HepG2 (cell line): ENCODE data around the gene GDI1. TPM values are rescaled to one million over a fixed set of nuclear protein-coding genes. Genes with fewer than 3 reads are reported as not detected.
A peak's percentile ranks its signal among the peaks of the same experiment; 100 is the strongest.

ENCODE experiments used
- CBX1 ChIP-seq: IDR thresholded peaks from one replicate; pipeline ENCODE4 v1.6.1; 2016; ENCODE audit warnings: antibody characterized with exemption, low read depth
- FOXA1 ChIP-seq, 2 experiments: fragments of 450-650 bp in 1 of 2; sonication (generic) in 1 of 2; formaldehyde crosslinking in 1 of 2; IDR thresholded peaks; 2 replicates each; pipeline versions ENCODE4 v1.4.0 to v1.6.1; 2016 to 2020; ENCODE audit warnings: missing genetic modification reagents in 1 of 2
- FOXK2 ChIP-seq: fragments of 450-650 bp; IDR thresholded peaks from 2 replicates; pipeline ENCODE4 v1.6.1; 2016
- FOXO4 ChIP-seq: sonication (generic); formaldehyde crosslinking; conservative IDR thresholded peaks from 2 replicates; pipeline ENCODE4 v1.8.1; 2023; ENCODE audit warnings: missing genetic modification reagents
- HNRNPK ChIP-seq: fragments of 200-400 bp; formaldehyde crosslinking; IDR thresholded peaks from 2 replicates; pipeline ENCODE4 v1.6.1; 2018; ENCODE audit warnings: low read length, low read depth, moderate library complexity, mild to moderate bottlenecking; ENCODE audit not compliant: poor library complexity, severe bottlenecking
- HNRNPUL1 ChIP-seq: fragments of 200-400 bp; formaldehyde crosslinking; IDR thresholded peaks from 2 replicates; pipeline ENCODE4 v1.6.1; 2017; ENCODE audit warnings: low read depth, mild to moderate bottlenecking, low read length, moderate library complexity
- ISX ChIP-seq: sonication (generic); formaldehyde crosslinking; conservative IDR thresholded peaks from 2 replicates; pipeline ENCODE4 v1.5.0; 2020; ENCODE audit warnings: missing genetic modification reagents
- KAT2B ChIP-seq: fragments of 150-350 bp; IDR thresholded peaks from 2 replicates; pipeline ENCODE4 v1.6.1; 2014; ENCODE audit warnings: low read depth, low read length, borderline replicate concordance
- KLF12 ChIP-seq: sonication (generic); formaldehyde crosslinking; IDR thresholded peaks from 2 replicates; pipeline ENCODE4 v1.4.0; 2020; ENCODE audit warnings: missing genetic modification reagents, borderline replicate concordance
- KLF16 ChIP-seq, 2 experiments: sonication (generic) in 1 of 2; formaldehyde crosslinking in 1 of 2; IDR thresholded peaks; 2 replicates each; pipeline versions ENCODE4 v1.6.1 to v1.8.0; 2016 to 2023; ENCODE audit warnings: missing genetic modification reagents in 2 of 2, missing compliant biosample characterization in 1 of 2
- MAFG ChIP-seq: sonication (generic); formaldehyde crosslinking; IDR thresholded peaks from 2 replicates; pipeline ENCODE4 v1.5.1; 2020; ENCODE audit warnings: mild to moderate bottlenecking, missing genetic modification reagents
- MED1 ChIP-seq: sonication (generic); formaldehyde crosslinking; IDR thresholded peaks from 2 replicates; pipeline ENCODE4 v1.4.0; 2020; ENCODE audit warnings: missing genetic modification reagents
- PHF20 ChIP-seq: sonication (generic); formaldehyde crosslinking; IDR thresholded peaks from 2 replicates; pipeline ENCODE4 v1.5.0; 2020; ENCODE audit warnings: mild to moderate bottlenecking, missing genetic modification reagents
- POGZ ChIP-seq: sonication (generic); formaldehyde crosslinking; IDR thresholded peaks from 2 replicates; pipeline ENCODE4 v1.4.0; 2020; ENCODE audit warnings: mild to moderate bottlenecking, missing genetic modification reagents
- RCOR2 ChIP-seq: IDR thresholded peaks from 2 replicates; pipeline ENCODE4 v1.6.1; 2016; ENCODE audit warnings: missing biosample characterization, missing genetic modification reagents
- SIN3A ChIP-seq: IDR thresholded peaks from 2 replicates; pipeline ENCODE4 v1.6.1; 2011; ENCODE audit warnings: low read depth, mild to moderate bottlenecking, control low read depth, low read length, borderline replicate concordance
- SP1 ChIP-seq, 2 experiments: fragments of 450-650 bp in 1 of 2; sonication (generic) in 1 of 2; formaldehyde crosslinking in 1 of 2; IDR thresholded peaks; 2 replicates each; pipeline versions ENCODE4 v1.4.0 to v1.6.1; 2016 to 2020; ENCODE audit warnings: missing genetic modification reagents in 1 of 2
- U2AF1 ChIP-seq: fragments of 200-400 bp; formaldehyde crosslinking; optimal IDR thresholded peaks from 2 replicates; pipeline ENCODE3; 2017; ENCODE audit warnings: mild to moderate bottlenecking, low read depth, low read length
- ZNF3 ChIP-seq: IDR thresholded peaks from 2 replicates; pipeline ENCODE4 v1.7.0; 2017; ENCODE audit warnings: inconsistent platforms
- ZNF333 ChIP-seq: sonication (generic); formaldehyde crosslinking; IDR thresholded peaks from 2 replicates; pipeline ENCODE4 v1.4.0; 2020; ENCODE audit warnings: mild to moderate bottlenecking, missing genetic modification reagents, borderline replicate concordance
- ZNF501 ChIP-seq: sonication (generic); formaldehyde crosslinking; IDR thresholded peaks from 2 replicates; pipeline ENCODE4 v1.5.1; 2020; ENCODE audit warnings: mild to moderate bottlenecking, moderate library complexity, missing genetic modification reagents
- ZNF672 ChIP-seq: sonication (generic); formaldehyde crosslinking; IDR thresholded peaks from 2 replicates; pipeline ENCODE4 v1.8.1; 2022; ENCODE audit warnings: missing genetic modification reagents
- ZNF839 ChIP-seq: sonication (generic); formaldehyde crosslinking; IDR thresholded peaks from 2 replicates; pipeline ENCODE4 v1.4.0; 2020; ENCODE audit warnings: missing genetic modification reagents, mild to moderate bottlenecking, borderline replicate concordance
- ZNF850 ChIP-seq: sonication (generic); formaldehyde crosslinking; conservative IDR thresholded peaks from 2 replicates; pipeline ENCODE4 v1.9.0; 2021; ENCODE audit warnings: mild to moderate bottlenecking, missing genetic modification reagents
- ZSCAN20 ChIP-seq: sonication (generic); formaldehyde crosslinking; IDR thresholded peaks from 2 replicates; pipeline ENCODE4 v1.4.0; 2020; ENCODE audit warnings: missing genetic modification reagents, mild to moderate bottlenecking, borderline replicate concordance
- polyA plus RNA-seq, 8 experiments: library from polyadenylated mRNA; depleted of rRNA in 3 of 8; stranded (reverse) in 7 of 8; unstranded in 1 of 8; fragments of >200 nt; fragmentation: Illumina TruSeq in 4 of 8; extraction: Trizol in 4 of 8; gene quantifications; 2 replicates each; pipeline versions ENCODE4 v1.2.1 to v1.2.3, GENCODE V29; 2011 to 2016; ENCODE audit warnings: low read depth in 4 of 8, missing spikeins in 1 of 8, mixed read lengths in 1 of 8; ENCODE audit not compliant: insufficient read depth in 1 of 8
- total RNA-seq, 5 experiments: library from RNA; depleted of rRNA; stranded (reverse); fragments of >200 nt; fragmentation: Illumina TruSeq; extraction: Trizol; gene quantifications; 2 replicates each; pipeline ENCODE4 v1.2.3, GENCODE V29; 2016; ENCODE audit warnings: low read depth in 1 of 5
- TF ChIP-seq, protein P1 (sequence below): sonication (generic); formaldehyde crosslinking; IDR thresholded peaks from 2 replicates; pipeline ENCODE4 v1.5.0; 2020; ENCODE audit warnings: missing genetic modification reagents
- TF ChIP-seq, protein P2 (sequence below): sonication (generic); formaldehyde crosslinking; IDR thresholded peaks from 2 replicates; pipeline ENCODE4 v1.4.0; 2020; ENCODE audit warnings: mild to moderate bottlenecking, missing genetic modification reagents
- TF ChIP-seq, protein P3 (sequence below): sonication (generic); formaldehyde crosslinking; IDR thresholded peaks from 2 replicates; pipeline ENCODE4 v1.5.1; 2020; ENCODE audit warnings: missing genetic modification reagents, mild to moderate bottlenecking, borderline replicate concordance

GDI1 gene
- total and polyA plus RNA-seq, 2 of the 13 experiments (the other 11 are each of a cell fraction or from before 2014, with no cell fraction given) = 17.4 to 105 TPM

- TF ChIP-seq SP1 (IDR thresholded peaks at IDR 0.05) (no peak), SP1 (CRISPR knock-in tag; IDR thresholded peaks at IDR 0.05) (peak; percentile 61), PHF20 (peak; percentile 74), FOXA1 (IDR thresholded peaks at IDR 0.05) (no peak), FOXA1 (CRISPR knock-in tag; IDR thresholded peaks at IDR 0.05) (no peak), KLF16 (CRISPR knock-in tag; IDR thresholded peaks at IDR 0.05) (peak in 1 of 2 experiments; percentile 36; a peak in 1 of 4 replicates), FOXO4 (CRISPR knock-in tag) (no peak), ZNF850 (CRISPR knock-in tag) (no peak), POGZ (peak; percentile 87), MAFG (CRISPR knock-in tag) (no peak), ZNF3 (CRISPR knock-in tag) (no peak), HNRNPK (no peak), KAT2B (no peak), ZSCAN20 (no peak), CBX1 (peak; percentile 43), ISX (CRISPR knock-in tag) (no peak), RCOR2 (no peak), U2AF1 (no peak), HNRNPUL1 (no peak), MED1 (CRISPR knock-in tag) (peak; percentile 44; the same call in 1 of the 2 replicates), ZNF501 (CRISPR knock-in tag) (peak; percentile 16; the same call in 1 of the 2 replicates), ZNF672 (CRISPR knock-in tag) (no peak), FOXK2 (no peak), ZNF333 (CRISPR knock-in tag) (no peak; the same call in 1 of the 2 replicates), KLF12 (CRISPR knock-in tag) (no peak), SIN3A (no peak), ZNF839 (CRISPR knock-in tag) (no peak)
- TF ChIP-seq, protein P1, sequence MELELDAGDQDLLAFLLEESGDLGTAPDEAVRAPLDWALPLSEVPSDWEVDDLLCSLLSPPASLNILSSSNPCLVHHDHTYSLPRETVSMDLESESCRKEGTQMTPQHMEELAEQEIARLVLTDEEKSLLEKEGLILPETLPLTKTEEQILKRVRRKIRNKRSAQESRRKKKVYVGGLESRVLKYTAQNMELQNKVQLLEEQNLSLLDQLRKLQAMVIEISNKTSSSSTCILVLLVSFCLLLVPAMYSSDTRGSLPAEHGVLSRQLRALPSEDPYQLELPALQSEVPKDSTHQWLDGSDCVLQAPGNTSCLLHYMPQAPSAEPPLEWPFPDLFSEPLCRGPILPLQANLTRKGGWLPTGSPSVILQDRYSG (CRISPR knock-in tag) = no peak
- TF ChIP-seq, protein P2, sequence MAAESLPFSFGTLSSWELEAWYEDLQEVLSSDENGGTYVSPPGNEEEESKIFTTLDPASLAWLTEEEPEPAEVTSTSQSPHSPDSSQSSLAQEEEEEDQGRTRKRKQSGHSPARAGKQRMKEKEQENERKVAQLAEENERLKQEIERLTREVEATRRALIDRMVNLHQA = no peak
- TF ChIP-seq, protein P3, sequence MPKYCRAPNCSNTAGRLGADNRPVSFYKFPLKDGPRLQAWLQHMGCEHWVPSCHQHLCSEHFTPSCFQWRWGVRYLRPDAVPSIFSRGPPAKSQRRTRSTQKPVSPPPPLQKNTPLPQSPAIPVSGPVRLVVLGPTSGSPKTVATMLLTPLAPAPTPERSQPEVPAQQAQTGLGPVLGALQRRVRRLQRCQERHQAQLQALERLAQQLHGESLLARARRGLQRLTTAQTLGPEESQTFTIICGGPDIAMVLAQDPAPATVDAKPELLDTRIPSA (CRISPR knock-in tag) = no peak
Measured at GRCh38 chrX:154428176-154429171, 8.5 kb upstream of the GDI1 start, which contains the start of gene ATP6AP1 (continued).
